ENCODE data around the gene ADGRV1. TPM values are rescaled to one million over a fixed set of nuclear protein-coding genes. Genes with fewer than 3 reads are reported as not detected.

ADGRV1 gene
- total RNA-seq, 1 experiment from 2014 or later: 64.8 TPM

DNA sequence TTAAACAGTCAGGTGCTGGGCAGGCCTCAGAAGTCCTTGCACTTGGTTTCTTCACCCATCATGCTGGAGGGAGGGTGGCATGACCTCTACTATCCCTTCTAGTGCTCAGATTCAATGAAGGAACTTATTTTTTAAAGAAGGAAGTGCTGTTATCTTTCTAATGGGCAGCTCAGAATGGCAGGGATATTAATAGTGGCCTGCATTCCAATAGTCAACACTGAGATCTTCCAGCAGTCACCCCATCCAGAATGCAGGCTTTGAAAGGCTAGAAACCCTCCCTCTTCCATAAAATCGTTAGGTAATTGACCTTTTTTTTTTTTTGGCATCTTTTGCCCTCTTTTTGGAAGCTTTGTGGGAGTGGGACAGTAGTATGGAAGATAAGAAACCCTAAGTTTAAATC, 499.6 kb downstream of the ADGRV1 start:
- Mint-ChIP-seq H3K4me3 (no peak overlapping the region), H3K27me3 (ENCODE audit: low read depth) (no peaks in the 10 kb centered on the region), H3K4me1 (peaks cover 8 to 12% of the 10 kb centered on the region in 2 experiments; a peak in 3 of 4 replicates), H3K27ac (no peak overlapping the region; a peak in 1 of 7 replicates), H3K9me3 (no peaks in the 10 kb centered on the region), H3K36me3 (ENCODE audit: insufficient read depth in 1 of 3, low read depth in 3 of 3) (peaks cover 1 to 4% (median 4%) of the 10 kb centered on the region in 3 experiments; a peak in 2 of 7 replicates)
- Histone ChIP-seq H2AK5ac (ENCODE audit: insufficient read length, low read length) (no peak overlapping the region), H3K23ac (ENCODE audit: insufficient read length, low read depth, low read length) (no peak overlapping the region), H2AFZ (ENCODE audit: low read length) (no peak overlapping the region), H4K8ac (replicated peaks; ENCODE audit: insufficient read length, low read depth, low read length) (no peak overlapping the region), H3K18ac (ENCODE audit: insufficient read length, low read depth, low read length) (no peak overlapping the region), H3K4me1 (ENCODE audit: insufficient read depth, low read length) (peaks cover 3% of the 10 kb centered on the region; the same call in 1 of the 2 replicates), H3K56ac (ENCODE audit: insufficient read length, low read depth, low read length) (no peak overlapping the region), H3K27ac (ENCODE audit: insufficient read length, low read depth, low read length) (no peak overlapping the region), H3K9me3 (ENCODE audit: control insufficient read depth, low read depth, low read length) (no peaks in the 10 kb centered on the region), H3T11ph (ENCODE audit: low read length) (no peak overlapping the region), H3K4ac (ENCODE audit: low read depth, low read length) (no peak overlapping the region), H2BK5ac (ENCODE audit: insufficient read length, low read length) (no peak overlapping the region), H4K20me1 (ENCODE audit: control insufficient read depth, insufficient read depth, insufficient read length) (no peaks in the 10 kb centered on the region), H4K5ac (ENCODE audit: insufficient read length, low read depth, low read length) (no peak overlapping the region), H3K23me2 (ENCODE audit: insufficient read length, low read depth, low read length, poor library complexity, severe bottlenecking) (no peaks in the 10 kb centered on the region), H2BK15ac (ENCODE audit: low read depth, low read length) (no peak overlapping the region), H3K4me2 (ENCODE audit: insufficient read depth, insufficient read length, low read length) (no peak overlapping the region), H3K9ac (ENCODE audit: extremely low read depth, insufficient read length, low read length) (no peak overlapping the region), H3K14ac (ENCODE audit: insufficient read depth, low read length) (no peak overlapping the region), H3K79me1 (ENCODE audit: insufficient read depth, low read depth, low read length, poor library complexity, severe bottlenecking) (no peaks in the 10 kb centered on the region), H3K79me2 (ENCODE audit: insufficient read depth, low read length) (no peaks in the 10 kb centered on the region), H2BK12ac (ENCODE audit: insufficient read length, low read depth, low read length) (no peak overlapping the region), H3K27me3 (ENCODE audit: insufficient read depth, low read length) (no peaks in the 10 kb centered on the region), H2BK120ac (ENCODE audit: low read depth, low read length, poor library complexity, severe bottlenecking) (no peak overlapping the region), H4K91ac (ENCODE audit: insufficient read length, low read depth, low read length) (no peak overlapping the region), H2BK20ac (ENCODE audit: low read depth, low read length, poor library complexity, severe bottlenecking) (no peak overlapping the region)
- WGBS (ENCODE audit: extremely low coverage, insufficient read length, low lambda C conversion rate): no CpG with 5 or more reads among the region's 1 CpG
- no peak for TF ChIP-seq CTCF (conservative IDR thresholded peaks at IDR 0.05)
- DNase-seq: no peak

All from H9 (cell line).